ENCODE results near the gene CLTRN. TPM values are rescaled to one million over a fixed set of nuclear protein-coding genes. Genes with fewer than 3 reads are reported as not detected.

CLTRN gene
- total RNA-seq, 1 experiment from 2014 or later = 1.8 TPM

DNA sequence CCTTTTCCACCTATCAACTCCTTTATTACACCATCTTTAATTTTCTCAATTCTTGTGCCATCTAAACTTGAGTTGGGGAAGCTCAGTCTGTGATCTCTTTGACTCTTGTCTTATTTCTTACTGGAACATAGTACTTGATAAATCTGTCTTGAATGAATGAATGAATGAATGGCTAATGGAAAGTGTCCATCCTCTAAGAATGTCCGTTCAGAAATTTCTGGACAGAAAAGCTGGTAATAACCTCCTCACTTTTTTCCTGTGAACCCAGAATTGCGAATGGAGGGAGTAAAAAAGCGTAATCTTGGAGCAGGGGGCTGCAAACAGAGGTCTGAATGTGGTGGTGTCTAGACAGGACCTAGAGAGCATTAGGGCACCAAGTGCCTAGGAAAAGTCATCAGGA, 9.4 kb upstream of the CLTRN start:
- Histone ChIP-seq H3K14ac (ENCODE audit: insufficient read depth, low read length) (no peak overlapping the region), H3K4me2 (ENCODE audit: insufficient read depth, insufficient read length, low read length) (peak overlapping the region; percentile 93), H2AFZ (ENCODE audit: low read length) (no peak overlapping the region)

More for the DNA sequence above, 9.4 kb upstream of the CLTRN start:
- H3K9me3 ChIP-seq (ENCODE audit: control insufficient read depth, low read depth, low read length) = no peaks in the 10 kb centered on the region
- H3K27me3 ChIP-seq (ENCODE audit: insufficient read depth, low read length) = no peaks in the 10 kb centered on the region
- H3K4me1 Mint-ChIP-seq = peaks cover 13 to 14% of the 10 kb centered on the region in 2 experiments
- H3K23ac ChIP-seq (ENCODE audit: insufficient read length, low read depth, low read length) = no peak overlapping the region
- no peak for TF ChIP-seq CTCF (conservative IDR thresholded peaks at IDR 0.05)
- no peak overlapping the region for H3K4ac ChIP-seq (ENCODE audit: low read depth, low read length)
- no peaks in the 10 kb centered on the region for H3K23me2 ChIP-seq (ENCODE audit: insufficient read length, low read depth, low read length, poor library complexity, severe bottlenecking)
- no peak overlapping the region for H4K91ac ChIP-seq (ENCODE audit: insufficient read length, low read depth, low read length)
- H4K8ac ChIP-seq (replicated peaks; ENCODE audit: insufficient read length, low read depth, low read length) = no peak overlapping the region
- H3K27ac ChIP-seq (ENCODE audit: insufficient read length, low read depth, low read length) = peak overlapping the region; percentile 73
- H3K79me1 ChIP-seq (ENCODE audit: insufficient read depth, low read depth, low read length, poor library complexity, severe bottlenecking) = no peaks in the 10 kb centered on the region
- H3K9me3 Mint-ChIP-seq = peaks cover 4 to 5% of the 10 kb centered on the region in 2 experiments; a peak in 3 of 5 replicates
- H3K18ac ChIP-seq (ENCODE audit: insufficient read length, low read depth, low read length) = no peak overlapping the region
- no peak overlapping the region for H2BK15ac ChIP-seq (ENCODE audit: low read depth, low read length)
- H4K20me1 ChIP-seq (ENCODE audit: control insufficient read depth, insufficient read depth, insufficient read length) = no peaks in the 10 kb centered on the region
- no peak overlapping the region for H3K4me3 Mint-ChIP-seq
- H4K5ac ChIP-seq (ENCODE audit: insufficient read length, low read depth, low read length) = no peak overlapping the region
- peaks cover 22% of the 10 kb centered on the region; the same call in 1 of the 2 replicates for H3K79me2 ChIP-seq (ENCODE audit: insufficient read depth, low read length)
- H3T11ph ChIP-seq (ENCODE audit: low read length) = no peak overlapping the region
- H3K27ac Mint-ChIP-seq = no peak overlapping the region; a peak in 2 of 7 replicates
- no peak overlapping the region for H3K56ac ChIP-seq (ENCODE audit: insufficient read length, low read depth, low read length)
- peaks cover 0 to 5% (median 5%) of the 10 kb centered on the region in 3 experiments; a peak in 6 of 7 replicates for H3K36me3 Mint-ChIP-seq (ENCODE audit: insufficient read depth in 1 of 3, low read depth in 3 of 3)
- no peak overlapping the region for H2BK20ac ChIP-seq (ENCODE audit: low read depth, low read length, poor library complexity, severe bottlenecking)
- H3K4me1 ChIP-seq (ENCODE audit: insufficient read depth, low read length) = peaks cover 3% of the 10 kb centered on the region; the same call in 1 of the 2 replicates
- H2BK120ac ChIP-seq (ENCODE audit: low read depth, low read length, poor library complexity, severe bottlenecking) = no peak overlapping the region
- no peak overlapping the region for H2BK5ac ChIP-seq (ENCODE audit: insufficient read length, low read length)
- no peaks in the 10 kb centered on the region; the same call in 1 of the 2 replicates for H3K27me3 Mint-ChIP-seq (ENCODE audit: low read depth)
- DNase-seq = no peak
- no peak overlapping the region for H2BK12ac ChIP-seq (ENCODE audit: insufficient read length, low read depth, low read length)
- peak overlapping the region; percentile 93 for H3K9ac ChIP-seq (ENCODE audit: extremely low read depth, insufficient read length, low read length)
- no peak overlapping the region for H2AK5ac ChIP-seq (ENCODE audit: insufficient read length, low read length)
- no CpG with 5 or more reads among the region's 3 CpGs for WGBS (ENCODE audit: extremely low coverage, insufficient read length, low lambda C conversion rate)

Data from H9 (cell line).